Measurements from ENCODE around the gene SLC2A4RG.
A peak's percentile ranks its signal among the peaks of the same experiment; 100 is the strongest.
"Not testable (repeated sequence)": the region's sequence is repeated elsewhere in the genome, so short reads cannot be mapped to it uniquely, and the experiment has no call there.

Gene SLC2A4RG

GRCh38 chr20:63712191-63712590 lies 27.4 kb upstream of the SLC2A4RG start:
- DNase-seq (ENCODE audit: low read depth in 2 of 2) = no peak

GRCh38 chr20:63714858-63715257 lies 24.7 kb upstream of the SLC2A4RG start:
- no peak for DNase-seq (ENCODE audit: low read depth in 2 of 2)

GRCh38 chr20:63718996-63719395 lies 20.6 kb upstream of the SLC2A4RG start:
- no peak for DNase-seq (ENCODE audit: low read depth in 2 of 2)

DNA sequence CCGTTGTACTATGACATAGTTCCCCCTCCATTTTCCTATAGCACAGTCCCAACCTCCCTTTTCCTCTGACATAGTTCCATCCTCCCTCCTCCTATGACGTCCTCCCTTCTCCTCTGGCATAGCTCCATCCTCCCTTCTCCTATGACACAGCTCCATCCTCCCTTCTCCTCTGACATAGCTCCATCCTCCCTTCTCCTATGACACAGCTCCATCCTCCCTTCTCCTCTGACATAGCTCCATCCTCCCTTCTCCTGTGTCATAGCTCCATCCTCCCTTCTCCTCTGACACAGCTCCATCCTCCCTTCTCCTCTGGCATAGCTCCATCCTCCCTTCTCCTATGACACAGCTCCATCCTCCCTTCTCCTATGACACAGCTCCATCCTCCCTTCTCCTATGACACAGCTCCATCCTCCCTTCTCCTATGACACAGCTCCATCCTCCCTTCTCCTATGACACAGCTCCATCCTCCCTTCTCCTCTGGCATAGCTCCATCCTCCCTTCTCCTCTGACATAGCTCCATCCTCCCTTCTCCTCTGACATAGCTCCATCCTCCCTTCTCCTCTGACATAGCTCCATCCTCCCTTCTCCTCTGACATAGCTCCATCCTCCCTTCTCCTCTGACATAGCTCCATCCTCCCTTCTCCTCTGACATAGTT lies 16.5 kb upstream of the SLC2A4RG start:
- not testable (repeated sequence) for DNase-seq (ENCODE audit: low read depth in 2 of 2)

GRCh38 chr20:63730189-63730733 lies 9.3 kb upstream of the SLC2A4RG start:
- DNase-seq (ENCODE audit: low read depth in 2 of 2) = not testable (repeated sequence)

DNA sequence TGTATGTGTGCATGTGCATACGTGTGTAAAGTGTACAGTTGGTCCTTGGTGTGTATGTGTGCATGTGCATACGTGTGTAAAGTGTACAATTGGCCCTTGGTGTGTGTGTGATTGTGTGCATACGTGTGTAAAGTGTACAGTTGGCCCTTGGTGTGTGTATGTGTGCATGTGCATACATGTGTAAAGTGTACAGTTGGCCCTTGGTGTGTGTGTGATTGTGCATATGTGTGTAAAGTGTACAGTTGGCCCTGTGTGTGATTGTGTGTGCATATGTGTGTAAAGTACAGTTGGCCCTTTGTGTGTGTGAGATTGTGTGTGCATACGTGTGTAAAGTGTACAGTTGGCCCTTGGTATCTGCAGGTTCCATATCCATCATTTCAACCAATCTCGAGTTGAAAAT lies 8.2 kb upstream of the SLC2A4RG start:
- no peak for DNase-seq (ENCODE audit: low read depth in 2 of 2)

- DNase-seq (ENCODE audit: low read depth in 2 of 2) = no peak
Observed at GRCh38 chr20:63732118-63733095, 7.2 kb upstream of the SLC2A4RG start.

GRCh38 chr20:63733117-63733516 lies 6.5 kb upstream of the SLC2A4RG start:
- no peak for DNase-seq (ENCODE audit: low read depth in 2 of 2)

DNA sequence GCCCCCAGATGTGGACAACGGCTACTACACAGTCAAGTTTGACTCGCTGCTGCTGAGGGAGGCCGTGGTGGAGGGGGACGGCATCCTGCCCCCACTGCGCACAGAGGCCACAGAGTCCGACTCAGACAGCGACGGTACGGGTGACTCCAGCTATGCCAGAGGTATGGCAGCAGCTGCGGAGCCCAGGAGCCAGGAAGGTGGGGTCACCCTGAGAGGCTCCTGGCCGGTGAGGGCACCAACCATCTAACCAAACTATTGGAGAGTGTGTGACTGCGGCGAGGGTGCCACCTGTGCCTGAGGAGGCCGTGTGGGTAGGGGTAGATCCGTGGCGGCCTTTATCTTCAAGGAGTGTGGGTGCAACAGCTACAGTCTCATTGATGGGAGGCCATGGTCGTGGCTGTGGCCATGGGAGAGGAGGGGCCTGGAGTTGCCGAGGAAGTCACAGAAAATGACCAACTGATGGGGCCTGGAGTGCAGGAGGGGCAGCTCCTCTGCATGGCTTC lies 5.9 kb upstream of the SLC2A4RG start:
- no peak for DNase-seq (ENCODE audit: low read depth in 2 of 2)

GRCh38 chr20:63734111-63734945 lies 5.2 kb upstream of the SLC2A4RG start:
- no peak for DNase-seq (ENCODE audit: low read depth in 2 of 2)

DNA sequence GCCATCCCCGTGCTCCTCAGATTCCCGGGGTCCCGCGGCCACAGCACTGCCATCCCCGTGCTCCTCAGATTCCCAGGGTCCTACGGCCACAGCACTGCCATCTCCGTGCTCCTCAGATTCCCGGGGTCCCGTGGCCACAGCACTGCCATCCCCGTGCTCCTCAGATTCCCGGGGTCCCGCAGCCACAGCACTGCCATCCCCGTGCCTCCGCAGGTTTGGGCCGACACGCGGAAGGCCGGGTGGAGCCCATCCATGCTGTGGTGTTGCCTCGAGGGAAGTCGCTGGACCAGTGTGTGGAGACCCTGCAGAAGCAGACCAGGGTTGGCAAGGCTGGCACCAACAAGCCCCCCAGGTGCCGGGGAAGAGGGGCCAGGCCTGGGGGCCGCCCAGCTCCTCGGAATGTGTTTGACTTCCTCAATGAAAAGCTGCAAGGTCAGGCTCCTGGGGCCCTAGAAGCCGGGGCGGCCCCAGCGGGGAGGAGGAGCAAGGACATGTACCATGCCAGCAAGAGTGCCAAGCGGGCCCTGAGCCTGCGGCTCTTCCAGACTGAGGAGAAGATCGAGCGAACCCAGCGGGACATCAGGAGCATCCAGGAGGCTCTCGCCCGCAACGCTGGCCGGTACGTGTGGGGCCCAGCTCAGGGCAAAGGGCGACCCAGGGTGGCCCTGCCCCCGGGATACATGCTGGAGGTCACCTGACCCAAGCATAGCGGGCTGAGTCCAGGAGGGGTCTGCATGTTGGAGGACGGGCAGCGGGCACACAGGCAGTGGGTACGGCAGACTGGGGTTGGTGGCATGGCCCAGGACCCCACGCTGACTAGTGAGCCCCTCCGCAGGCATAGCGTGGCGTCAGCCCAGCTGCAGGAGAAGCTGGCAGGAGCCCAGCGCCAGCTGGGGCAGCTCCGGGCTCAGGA lies 4.4 kb upstream of the SLC2A4RG start:
- no peak for DNase-seq (ENCODE audit: low read depth in 2 of 2)

DNA sequence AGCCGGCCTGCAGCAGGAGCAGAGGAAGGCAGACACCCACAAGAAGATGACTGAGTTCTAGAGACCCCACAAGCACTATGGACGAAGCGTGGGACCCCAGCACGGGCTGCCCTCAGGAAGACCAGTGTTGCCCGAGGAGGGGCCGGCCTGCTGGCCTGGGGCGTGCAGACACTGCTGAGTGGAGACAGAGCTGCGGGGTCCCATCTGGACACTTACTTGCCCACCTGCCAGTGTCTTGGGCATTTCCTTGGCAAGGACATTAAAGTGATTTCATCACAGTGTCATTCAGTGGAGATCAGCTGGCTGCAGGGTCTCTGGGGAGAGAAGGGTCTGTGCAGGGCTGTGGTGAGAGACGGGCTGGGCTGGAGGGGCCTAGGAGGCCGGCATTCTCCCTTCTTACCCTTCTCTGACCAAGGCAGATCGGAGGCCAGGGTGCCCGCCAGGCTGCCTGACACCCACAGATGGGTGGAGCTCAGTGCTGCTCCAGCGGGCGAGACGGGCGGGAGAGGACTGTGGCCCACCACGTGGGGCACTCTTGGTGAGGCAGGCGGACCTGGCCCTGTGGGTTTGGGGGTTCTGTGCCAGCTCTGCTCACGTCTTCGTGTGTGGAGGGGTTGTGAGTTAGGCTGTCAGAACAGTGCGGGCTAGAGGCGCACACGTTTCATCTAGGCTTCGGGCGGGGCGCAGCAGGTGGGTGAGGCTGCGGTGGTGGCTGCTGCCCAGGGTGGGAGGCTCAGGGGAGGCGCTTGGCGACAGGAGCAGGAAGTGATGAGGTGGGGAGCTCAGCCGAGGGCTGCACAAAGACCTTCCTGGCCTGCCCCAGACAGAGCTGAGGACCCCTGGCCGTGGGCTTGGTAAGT lies 3.5 kb upstream of the SLC2A4RG start, which contains the start of gene LIME1:
Gene LIME1 (plus strand): TSS at position 806 of the 860 bp plus-strand sequence. CDS start 886 bp downstream, outside the sequence.
- peak in 1 of 2 donors; percentile 44 for DNase-seq (ENCODE audit: low read depth in 2 of 2)

DNA sequence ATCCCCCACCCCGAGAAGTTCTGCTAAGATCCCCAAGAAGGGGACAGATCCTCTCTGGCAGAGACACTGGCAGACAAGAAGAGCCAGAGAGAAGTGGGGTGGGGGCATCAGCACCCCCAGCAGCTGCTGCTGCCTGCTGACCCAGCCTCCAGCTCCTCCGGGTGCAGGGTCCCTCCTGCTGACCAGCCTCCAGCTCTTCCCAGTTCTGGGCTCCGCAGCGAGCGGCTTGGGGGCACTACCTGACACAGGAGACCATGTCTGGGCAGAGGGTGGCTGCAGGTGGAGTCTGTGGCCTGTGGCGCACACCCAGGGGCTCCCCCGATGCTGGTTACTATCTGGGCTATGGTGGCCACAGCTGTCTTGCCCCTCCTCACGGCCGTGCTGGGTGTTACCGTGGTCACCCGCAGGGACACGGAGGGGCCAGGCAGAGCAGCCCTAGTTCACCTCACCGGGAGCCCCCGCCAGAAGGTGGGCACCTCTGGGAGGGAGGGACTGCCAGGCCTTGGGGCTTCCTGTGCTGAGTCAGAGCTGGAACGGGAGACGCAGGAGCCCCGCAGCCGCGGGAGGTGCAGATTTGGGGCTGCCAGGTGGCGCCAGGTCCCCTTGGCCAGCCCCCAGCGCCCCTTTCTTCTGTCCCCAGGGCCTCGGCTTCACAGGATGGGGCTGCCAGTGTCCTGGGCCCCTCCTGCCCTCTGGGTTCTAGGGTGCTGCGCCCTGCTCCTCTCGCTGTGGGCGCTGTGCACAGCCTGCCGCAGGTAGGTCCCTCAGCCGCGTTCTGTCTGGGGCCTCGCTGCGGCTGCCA lies 2.5 kb upstream of the SLC2A4RG start:
- no peak for DNase-seq (ENCODE audit: low read depth in 2 of 2)

GRCh38 chr20:63737695-63737944 lies 2.0 kb upstream of the SLC2A4RG start:
- no peak for DNase-seq (ENCODE audit: low read depth in 2 of 2)

- no peak for DNase-seq (ENCODE audit: low read depth in 2 of 2)
Observed at GRCh38 chr20:63737945-63738686, 1.5 kb upstream of the SLC2A4RG start.

DNA sequence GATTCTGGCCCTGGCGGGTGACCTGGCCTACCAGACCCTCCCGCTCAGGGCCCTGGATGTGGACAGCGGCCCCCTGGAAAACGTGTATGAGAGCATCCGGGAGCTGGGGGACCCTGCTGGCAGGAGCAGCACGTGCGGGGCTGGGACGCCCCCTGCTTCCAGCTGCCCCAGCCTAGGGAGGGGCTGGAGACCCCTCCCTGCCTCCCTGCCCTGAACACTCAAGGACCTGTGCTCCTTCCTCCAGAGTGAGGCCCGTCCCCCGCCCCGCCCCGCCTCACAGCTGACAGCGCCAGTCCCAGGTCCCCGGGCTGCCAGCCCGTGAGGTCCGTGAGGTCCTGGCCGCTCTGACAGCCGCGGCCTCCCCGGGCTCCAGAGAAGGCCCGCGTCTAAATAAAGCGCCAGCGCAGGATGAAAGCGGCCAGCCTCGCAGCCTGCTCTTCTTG lies 868 bp upstream of the SLC2A4RG start:
- DNase-seq (ENCODE audit: low read depth in 2 of 2) = no peak

GRCh38 chr20:63740070-63740626 lies 572 bp downstream of the SLC2A4RG start:
- DNase-seq (ENCODE audit: low read depth in 2 of 2) = no peak
